Ovary (tissue), 3 donors: Measurements from ENCODE around the gene KCNIP4.

Experiments
- EP300 ChIP-seq: sonication (generic); formaldehyde crosslinking; IDR thresholded peaks from one replicate; pipeline ENCODE4 v1.6.1; 2017; ENCODE audit warnings: antibody characterized with exemption
- TF ChIP-seq, protein P1 (sequence below), 3 donors: fragments of 450-650 bp in 2 of 3; fragments of 200-600 bp in 1 of 3; IDR thresholded peaks; one replicate each; pipeline versions ENCODE4 v1.5.1 to v1.8.0; 2016 to 2022; ENCODE audit warnings: antibody characterized with exemption in 3 of 3, mild to moderate bottlenecking in 1 of 3
- donor health status: DM: no; HTN: no; CAD: no.

- TF ChIP-seq, protein P1, sequence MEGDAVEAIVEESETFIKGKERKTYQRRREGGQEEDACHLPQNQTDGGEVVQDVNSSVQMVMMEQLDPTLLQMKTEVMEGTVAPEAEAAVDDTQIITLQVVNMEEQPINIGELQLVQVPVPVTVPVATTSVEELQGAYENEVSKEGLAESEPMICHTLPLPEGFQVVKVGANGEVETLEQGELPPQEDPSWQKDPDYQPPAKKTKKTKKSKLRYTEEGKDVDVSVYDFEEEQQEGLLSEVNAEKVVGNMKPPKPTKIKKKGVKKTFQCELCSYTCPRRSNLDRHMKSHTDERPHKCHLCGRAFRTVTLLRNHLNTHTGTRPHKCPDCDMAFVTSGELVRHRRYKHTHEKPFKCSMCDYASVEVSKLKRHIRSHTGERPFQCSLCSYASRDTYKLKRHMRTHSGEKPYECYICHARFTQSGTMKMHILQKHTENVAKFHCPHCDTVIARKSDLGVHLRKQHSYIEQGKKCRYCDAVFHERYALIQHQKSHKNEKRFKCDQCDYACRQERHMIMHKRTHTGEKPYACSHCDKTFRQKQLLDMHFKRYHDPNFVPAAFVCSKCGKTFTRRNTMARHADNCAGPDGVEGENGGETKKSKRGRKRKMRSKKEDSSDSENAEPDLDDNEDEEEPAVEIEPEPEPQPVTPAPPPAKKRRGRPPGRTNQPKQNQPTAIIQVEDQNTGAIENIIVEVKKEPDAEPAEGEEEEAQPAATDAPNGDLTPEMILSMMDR (IDR thresholded peaks at IDR 0.05) = no peak
- no peak for TF ChIP-seq EP300
Measured at GRCh38 chr4:21815651-21816377, 132.8 kb downstream of the KCNIP4 start.
